ENCODE data around the gene PIK3R2.

The PIK3R2 gene

DNA sequence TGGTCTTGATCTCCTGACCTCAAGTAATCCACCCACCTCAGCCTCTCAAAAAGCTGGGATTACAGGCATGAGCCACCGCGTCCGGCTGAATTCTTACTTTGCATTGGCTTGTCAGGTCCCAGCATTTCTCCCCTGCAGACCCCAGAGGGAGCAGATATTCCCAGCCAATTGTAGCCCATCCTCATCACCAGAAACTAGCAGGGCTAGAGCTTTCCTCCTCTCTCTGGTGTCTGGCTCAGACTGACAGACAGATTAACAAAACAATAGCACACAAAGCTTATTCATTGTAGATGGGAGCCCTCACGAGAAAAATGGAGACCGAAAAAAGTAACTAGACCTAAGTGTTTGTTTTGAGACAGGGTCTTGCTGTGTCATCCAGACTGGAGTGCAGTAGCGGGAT, 32.6 kb downstream of the PIK3R2 start:
- H4K12ac ChIP-seq (ENCODE audit: low read depth, low read length): no peak overlapping the region
- H3K4me1 ChIP-seq (ENCODE audit: control insufficient read depth in 1 of 2, insufficient read depth in 2 of 2, low read length in 2 of 2): no peaks in the 10 kb centered on the region
- no peaks in the 10 kb centered on the region for H3K9me3 ChIP-seq (ENCODE audit: insufficient read depth, low read depth, low read length)
- no peak for DNase-seq
- no CpG with 5 or more reads among the region's 6 CpGs for WGBS (ENCODE audit: extremely low coverage, insufficient coverage, insufficient read length)
- no peak overlapping the region for H2BK12ac ChIP-seq (ENCODE audit: low read length)
- no peak overlapping the region for H4K91ac ChIP-seq (ENCODE audit: low read depth, low read length)
- no peak overlapping the region for H2AK5ac ChIP-seq (ENCODE audit: low read length)
- no peak overlapping the region for H3K9ac ChIP-seq (ENCODE audit: low read length)
- H3K4me2 ChIP-seq (ENCODE audit: low read length): no peak overlapping the region
- no peak overlapping the region for H3K18ac ChIP-seq (ENCODE audit: low read length)
- no peak overlapping the region for H3K4ac ChIP-seq (ENCODE audit: low read depth, low read length)
- H3K27ac ChIP-seq (ENCODE audit: low read depth, low read length): no peak overlapping the region
- no peaks in the 10 kb centered on the region for H3K79me2 ChIP-seq (ENCODE audit: control insufficient read depth, insufficient read depth, low read length, poor library complexity)
- no peaks in the 10 kb centered on the region for H3K79me1 ChIP-seq (ENCODE audit: low read length)
- H2AFZ ChIP-seq (ENCODE audit: insufficient read depth, low read length, poor library complexity): no peak overlapping the region
- H3K27me3 ChIP-seq (ENCODE audit: insufficient read depth, low read length): no peaks in the 10 kb centered on the region
- no peak overlapping the region for H3K23ac ChIP-seq (ENCODE audit: low read length)
- no peak overlapping the region for H3K4me3 ChIP-seq (ENCODE audit: low read depth, low read length)
- H3K14ac ChIP-seq (ENCODE audit: low read length): no peak overlapping the region
- no peak overlapping the region for H2BK5ac ChIP-seq (ENCODE audit: low read depth, low read length, poor library complexity)
- H3K36me3 ChIP-seq (ENCODE audit: control insufficient read depth in 1 of 2, insufficient read depth in 2 of 2, low read length in 2 of 2): no peaks in the 10 kb centered on the region
- no peak overlapping the region for H4K8ac ChIP-seq (ENCODE audit: low read depth, low read length)
- no peak overlapping the region for H2BK120ac ChIP-seq (ENCODE audit: insufficient read depth, low read length, poor library complexity)

DNA sequence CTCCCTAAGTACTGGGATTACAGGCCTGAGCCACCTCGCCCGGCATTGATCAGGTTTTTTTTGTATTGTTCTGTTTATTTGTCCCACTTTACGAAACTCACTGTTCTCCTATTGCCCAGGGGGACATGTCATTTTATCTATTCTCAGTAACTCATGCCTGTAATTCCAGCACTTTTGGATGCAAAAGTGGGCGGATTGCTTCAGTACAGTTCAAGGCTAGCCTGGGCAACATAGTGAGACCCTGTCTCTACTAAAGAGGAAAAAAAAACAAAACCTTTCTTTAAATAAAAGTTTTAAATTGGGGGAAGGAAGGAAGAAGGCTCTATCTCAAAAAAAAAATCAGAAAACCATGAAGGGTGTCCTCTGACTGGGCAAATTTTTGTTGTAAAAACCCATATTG, 37.3 kb downstream of the PIK3R2 start:
- Histone ChIP-seq H3K27me3 (ENCODE audit: insufficient read depth, low read length) (no peaks in the 10 kb centered on the region), H3K23ac (ENCODE audit: low read length) (no peak overlapping the region), H3K9me3 (ENCODE audit: insufficient read depth, low read depth, low read length) (no peaks in the 10 kb centered on the region), H3K9ac (ENCODE audit: low read length) (no peak overlapping the region), H4K12ac (ENCODE audit: low read depth, low read length) (no peak overlapping the region), H3K79me1 (ENCODE audit: low read length) (peaks cover 6% of the 10 kb centered on the region), H3K36me3 (ENCODE audit: control insufficient read depth in 1 of 2, insufficient read depth in 2 of 2, low read length in 2 of 2) (peaks cover 3 to 4% of the 10 kb centered on the region in 2 experiments), H4K8ac (ENCODE audit: low read depth, low read length) (no peak overlapping the region), H3K4me2 (ENCODE audit: low read length) (no peak overlapping the region), H2AK5ac (ENCODE audit: low read length) (no peak overlapping the region), H2BK5ac (ENCODE audit: low read depth, low read length, poor library complexity) (no peak overlapping the region), H3K4ac (ENCODE audit: low read depth, low read length) (no peak overlapping the region), H3K4me1 (ENCODE audit: control insufficient read depth in 1 of 2, insufficient read depth in 2 of 2, low read length in 2 of 2) (peaks cover 15 to 17% of the 10 kb centered on the region in 2 experiments), H3K4me3 (ENCODE audit: low read depth, low read length) (no peak overlapping the region), H3K14ac (ENCODE audit: low read length) (no peak overlapping the region), H2BK120ac (ENCODE audit: insufficient read depth, low read length, poor library complexity) (no peak overlapping the region), H4K91ac (ENCODE audit: low read depth, low read length) (no peak overlapping the region), H3K18ac (ENCODE audit: low read length) (no peak overlapping the region), H2AFZ (ENCODE audit: insufficient read depth, low read length, poor library complexity) (no peak overlapping the region), H3K79me2 (ENCODE audit: control insufficient read depth, insufficient read depth, low read length, poor library complexity) (peaks cover 6% of the 10 kb centered on the region), H3K27ac (ENCODE audit: low read depth, low read length) (no peak overlapping the region), H2BK12ac (ENCODE audit: low read length) (no peak overlapping the region)
- WGBS (ENCODE audit: extremely low coverage, insufficient coverage, insufficient read length): no CpG with 5 or more reads among the region's 4 CpGs
- peak; percentile 21 to 55 for DNase-seq

DNA sequence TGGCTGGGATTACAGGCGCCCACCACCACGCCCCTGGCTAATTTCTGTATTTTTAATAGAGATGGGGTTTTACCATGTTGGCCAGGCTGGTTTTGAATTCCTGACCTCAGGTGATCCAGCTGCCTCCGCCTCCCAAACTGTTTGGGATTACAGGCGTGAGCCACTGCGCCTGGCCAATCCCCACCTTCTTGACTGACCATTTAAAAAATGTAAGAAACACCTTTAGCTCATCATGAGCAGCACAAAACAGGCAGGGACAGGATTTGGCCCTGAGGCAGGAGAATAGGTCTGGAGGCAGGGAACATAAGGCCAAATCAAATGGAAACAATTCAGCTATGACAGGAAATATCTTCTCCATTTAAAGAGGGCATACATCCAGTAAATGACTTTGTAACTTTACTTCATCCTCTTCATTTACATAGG, 38.7 kb downstream of the PIK3R2 start:
- H2BK12ac ChIP-seq (ENCODE audit: low read length): no peak overlapping the region
- H2BK5ac ChIP-seq (ENCODE audit: low read depth, low read length, poor library complexity): no peak overlapping the region
- H3K27ac ChIP-seq (ENCODE audit: low read depth, low read length): no peak overlapping the region
- WGBS (ENCODE audit: extremely low coverage, insufficient coverage, insufficient read length): no CpG with 5 or more reads among the region's 5 CpGs
- H3K9me3 ChIP-seq (ENCODE audit: insufficient read depth, low read depth, low read length): no peaks in the 10 kb centered on the region
- H3K14ac ChIP-seq (ENCODE audit: low read length): no peak overlapping the region
- H3K79me2 ChIP-seq (ENCODE audit: control insufficient read depth, insufficient read depth, low read length, poor library complexity): peaks cover 6% of the 10 kb centered on the region
- no peak overlapping the region for H4K91ac ChIP-seq (ENCODE audit: low read depth, low read length)
- DNase-seq: peak; percentile 86 to 91
- no peaks in the 10 kb centered on the region for H3K27me3 ChIP-seq (ENCODE audit: insufficient read depth, low read length)
- H4K12ac ChIP-seq (ENCODE audit: low read depth, low read length): no peak overlapping the region
- no peak overlapping the region for H3K23ac ChIP-seq (ENCODE audit: low read length)
- H2AFZ ChIP-seq (ENCODE audit: insufficient read depth, low read length, poor library complexity): no peak overlapping the region
- H3K4me1 ChIP-seq (ENCODE audit: control insufficient read depth in 1 of 2, insufficient read depth in 2 of 2, low read length in 2 of 2): peaks cover 15 to 17% of the 10 kb centered on the region in 2 experiments
- no peak overlapping the region for H3K4ac ChIP-seq (ENCODE audit: low read depth, low read length)
- no peak overlapping the region for H3K18ac ChIP-seq (ENCODE audit: low read length)
- no peak overlapping the region for H3K4me2 ChIP-seq (ENCODE audit: low read length)
- no peak overlapping the region for H3K4me3 ChIP-seq (ENCODE audit: low read depth, low read length)
- peaks cover 11 to 12% of the 10 kb centered on the region in 2 experiments for H3K36me3 ChIP-seq (ENCODE audit: control insufficient read depth in 1 of 2, insufficient read depth in 2 of 2, low read length in 2 of 2)
- H3K9ac ChIP-seq (ENCODE audit: low read length): no peak overlapping the region
- no peak overlapping the region for H2BK120ac ChIP-seq (ENCODE audit: insufficient read depth, low read length, poor library complexity)
- no peak overlapping the region for H4K8ac ChIP-seq (ENCODE audit: low read depth, low read length)
- no peak overlapping the region for H2AK5ac ChIP-seq (ENCODE audit: low read length)
- peaks cover 6% of the 10 kb centered on the region for H3K79me1 ChIP-seq (ENCODE audit: low read length)

DNA sequence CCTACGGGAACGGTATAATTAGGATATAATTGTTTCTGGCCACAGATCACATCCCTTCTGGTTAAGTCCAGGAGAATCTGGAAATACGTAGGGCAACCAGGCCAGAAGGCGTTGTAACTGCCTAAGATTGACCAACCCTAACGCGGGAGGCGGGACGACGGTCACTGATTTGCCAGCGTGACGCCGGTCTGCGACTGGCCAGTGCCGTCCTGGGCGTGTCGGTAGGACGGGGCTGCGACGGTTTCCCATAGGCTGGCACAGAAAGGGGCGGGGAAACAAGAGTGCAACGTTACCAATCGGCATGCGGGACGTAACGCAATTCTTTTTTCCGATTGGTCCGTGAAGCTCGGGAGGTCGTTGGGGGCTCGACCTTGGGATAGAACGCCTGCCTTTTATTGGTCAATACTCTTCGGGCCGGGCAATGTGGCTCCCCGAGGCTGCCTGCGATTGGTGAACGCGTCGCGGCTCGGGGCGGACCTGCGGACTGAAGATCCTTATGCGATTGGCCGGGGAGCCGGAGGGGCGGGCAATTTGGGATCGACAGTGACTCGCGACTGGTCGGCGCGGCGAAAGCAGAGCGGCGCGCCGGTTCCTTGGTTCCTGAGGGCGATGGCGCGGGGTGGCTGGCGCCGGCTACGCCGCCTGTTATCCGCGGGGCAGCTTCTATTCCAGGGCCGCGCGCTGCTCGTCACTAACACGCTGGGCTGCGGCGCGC, 39.9 kb downstream of the PIK3R2 start, which contains the start of gene MPV17L2:
Gene MPV17L2, plus strand, starts transcription at position 546 of the 715 bp plus-strand sequence. Its CDS starts 64 bp downstream, at position 610.
- Histone ChIP-seq H3K9ac (ENCODE audit: low read length) (peak within 1 kb of the TSS; percentile 73), H2BK120ac (ENCODE audit: insufficient read depth, low read length, poor library complexity) (peak within 1 kb of the TSS; percentile 73), H4K91ac (ENCODE audit: low read depth, low read length) (peak within 1 kb of the TSS; percentile 74), H3K23ac (ENCODE audit: low read length) (no peak within 1 kb of the TSS), H3K4me2 (ENCODE audit: low read length) (peak within 1 kb of the TSS; percentile 94), H2AFZ (ENCODE audit: insufficient read depth, low read length, poor library complexity) (peak within 1 kb of the TSS; percentile 80), H3K4me3 (ENCODE audit: low read depth, low read length) (peak within 1 kb of the TSS; percentile 99), H3K79me1 (ENCODE audit: low read length) (peaks cover 6% of the 10 kb centered on the region), H3K79me2 (ENCODE audit: control insufficient read depth, insufficient read depth, low read length, poor library complexity) (peaks cover 6% of the 10 kb centered on the region), H3K18ac (ENCODE audit: low read length) (peak within 1 kb of the TSS; percentile 69), H3K36me3 (ENCODE audit: control insufficient read depth in 1 of 2, insufficient read depth in 2 of 2, low read length in 2 of 2) (peaks cover 11 to 12% of the 10 kb centered on the region in 2 experiments), H3K4ac (ENCODE audit: low read depth, low read length) (peak within 1 kb of the TSS; percentile 8), H3K4me1 (ENCODE audit: control insufficient read depth in 1 of 2, insufficient read depth in 2 of 2, low read length in 2 of 2) (peaks cover 15 to 17% of the 10 kb centered on the region in 2 experiments), H3K27ac (ENCODE audit: low read depth, low read length) (peak within 1 kb of the TSS; percentile 51), H4K8ac (ENCODE audit: low read depth, low read length) (peak within 1 kb of the TSS; percentile 85), H2BK5ac (ENCODE audit: low read depth, low read length, poor library complexity) (peak within 1 kb of the TSS; percentile 35), H2AK5ac (ENCODE audit: low read length) (peak within 1 kb of the TSS; percentile 44), H3K9me3 (ENCODE audit: insufficient read depth, low read depth, low read length) (no peaks in the 10 kb centered on the region), H3K27me3 (ENCODE audit: insufficient read depth, low read length) (no peaks in the 10 kb centered on the region), H2BK12ac (ENCODE audit: low read length) (peak within 1 kb of the TSS; percentile 5), H4K12ac (ENCODE audit: low read depth, low read length) (peak within 1 kb of the TSS; percentile 75), H3K14ac (ENCODE audit: low read length) (peak within 1 kb of the TSS; percentile 75)
- WGBS (ENCODE audit: extremely low coverage, insufficient coverage, insufficient read length): no CpG with 5 or more reads among the region's 74 CpGs
- peak; percentile 100 for DNase-seq

Measured in trophoblast cell (in vitro differentiated cells and primary cell).